Midbrain (tissue), 1 donor: Measurements from ENCODE around the gene GALNT13.

Source experiments
- DNase-seq: peaks from one replicate; lab custom pipeline; 2025; lab: John Stamatoyannopoulos, UW

The GALNT13 gene

GRCh38 chr2:154306266-154306970 lies 434.7 kb downstream of the GALNT13 start:
- DNase-seq = no peak

- no peak for DNase-seq
These were observed 435.3 kb downstream of the GALNT13 start for GRCh38 chr2:154307007-154307406.

GRCh38 chr2:154324601-154325000 lies 452.9 kb downstream of the GALNT13 start:
- no peak for DNase-seq

GRCh38 chr2:154329510-154329909 lies 457.8 kb downstream of the GALNT13 start:
- DNase-seq = no peak

- DNase-seq = no peak
These were observed 460.1 kb downstream of the GALNT13 start for GRCh38 chr2:154331784-154332183.

GRCh38 chr2:154336201-154336600 lies 464.5 kb downstream of the GALNT13 start:
- DNase-seq = no peak

GRCh38 chr2:154338352-154338967 lies 466.7 kb downstream of the GALNT13 start:
- no peak for DNase-seq

- DNase-seq = no peak
These were observed 471.6 kb downstream of the GALNT13 start for GRCh38 chr2:154343282-154343681.

GRCh38 chr2:154350911-154351310 lies 479.2 kb downstream of the GALNT13 start:
- DNase-seq = no peak

- DNase-seq = no peak
These were observed 489.6 kb downstream of the GALNT13 start for GRCh38 chr2:154361276-154361675.

- no peak for DNase-seq
These were observed 496.4 kb downstream of the GALNT13 start for GRCh38 chr2:154368153-154368552.

GRCh38 chr2:154370873-154371272 lies 499.2 kb downstream of the GALNT13 start:
- no peak for DNase-seq

GRCh38 chr2:154374416-154374815 lies 502.7 kb downstream of the GALNT13 start:
- no peak for DNase-seq

GRCh38 chr2:154375579-154375931 lies 503.8 kb downstream of the GALNT13 start:
- peak; percentile 74 for DNase-seq

GRCh38 chr2:154381931-154382794 lies 510.4 kb downstream of the GALNT13 start:
- DNase-seq = no peak

GRCh38 chr2:154386186-154386585 lies 514.5 kb downstream of the GALNT13 start:
- no peak for DNase-seq

- DNase-seq = no peak
These were observed 519.3 kb downstream of the GALNT13 start for GRCh38 chr2:154391051-154391450.

- DNase-seq = no peak
These were observed 520.5 kb downstream of the GALNT13 start for GRCh38 chr2:154392256-154392655.

GRCh38 chr2:154394600-154394999 lies 522.9 kb downstream of the GALNT13 start:
- DNase-seq = no peak

GRCh38 chr2:154400563-154401290 lies 529.0 kb downstream of the GALNT13 start:
- no peak for DNase-seq

GRCh38 chr2:154402213-154402612 lies 530.5 kb downstream of the GALNT13 start:
- no peak for DNase-seq

GRCh38 chr2:154403242-154403790 lies 531.6 kb downstream of the GALNT13 start:
- DNase-seq = no peak
